Keratinocyte (primary cell): ENCODE data around the gene MAEL. TPM values are rescaled to one million over a fixed set of nuclear protein-coding genes. Genes with fewer than 3 reads are reported as not detected.

Experiments used
- DNase-seq: peaks from one replicate; pipeline ENCODE4 v3.0.0-alpha.2; 2011; ENCODE audit warnings: low read depth, missing footprints, low spot score
- FAIRE-seq: peaks from 2 replicates; lab custom pipeline; 2011; peaks lifted over from hg19 to GRCh38; lab: Jason Lieb, UNC
- H2AFZ ChIP-seq: 2 replicates; pipeline ENCODE4 v1.6.0; 2012; ENCODE audit warnings: low read length, control low read depth, inconsistent platforms; ENCODE audit not compliant: control insufficient read depth
- H3K27ac ChIP-seq: 2 replicates; pipeline ENCODE4 v1.5.1; 2011; ENCODE audit warnings: low read length; ENCODE audit not compliant: control insufficient read depth, insufficient read depth
- H3K27me3 ChIP-seq: 3 replicates; pipeline ENCODE4 v1.6.0; 2011; ENCODE audit warnings: low read length; ENCODE audit not compliant: control insufficient read depth, insufficient read depth; ENCODE audit errors: extremely low read depth
- H3K36me3 ChIP-seq, 2 experiments: 2 replicates in 1 of 2; 3 replicates in 1 of 2; pipeline ENCODE4 v1.5.1; 2011; ENCODE audit warnings: low read length in 2 of 2, mild to moderate bottlenecking in 1 of 2; ENCODE audit not compliant: control insufficient read depth in 2 of 2, insufficient read depth in 2 of 2; ENCODE audit errors: extremely low read depth in 1 of 2
- H3K4me1 ChIP-seq: 3 replicates; pipeline ENCODE4 v1.5.1; 2011; ENCODE audit warnings: low read length; ENCODE audit not compliant: control insufficient read depth, insufficient read depth; ENCODE audit errors: extremely low read depth
- H3K4me2 ChIP-seq: 3 replicates; pipeline ENCODE4 v1.6.0; 2011; ENCODE audit warnings: low read depth, low read length; ENCODE audit not compliant: control insufficient read depth, insufficient read depth; ENCODE audit errors: extremely low read depth
- H3K4me3 ChIP-seq, 3 experiments: fragments of 200-600 bp in 1 of 3; sonication (generic) in 1 of 3; 2 replicates in 2 of 3; 3 replicates in 1 of 3; pipeline ENCODE4 v1.5.1; 2011 to 2016; ENCODE audit warnings: low read length in 3 of 3, mild to moderate bottlenecking in 3 of 3, control low read depth in 2 of 3, inconsistent platforms in 1 of 3, low read depth in 1 of 3, mixed read lengths in 1 of 3, mixed run types in 1 of 3, moderate library complexity in 1 of 3; ENCODE audit not compliant: control insufficient read depth in 2 of 3, insufficient read depth in 2 of 3; ENCODE audit errors: extremely low read depth in 1 of 3
- H3K79me2 ChIP-seq: 2 replicates; pipeline ENCODE4 v1.6.0; 2012; ENCODE audit warnings: low read length; ENCODE audit not compliant: control insufficient read depth, insufficient read depth
- H3K9ac ChIP-seq: 3 replicates; pipeline ENCODE4 v1.6.0; 2011; ENCODE audit warnings: low read length; ENCODE audit not compliant: control insufficient read depth, insufficient read depth; ENCODE audit errors: extremely low read depth
- H3K9me1 ChIP-seq: 3 replicates; pipeline ENCODE4 v1.6.0; 2011; ENCODE audit warnings: low read length; ENCODE audit not compliant: control insufficient read depth, insufficient read depth; ENCODE audit errors: extremely low read depth
- H3K9me3 ChIP-seq: 2 replicates; pipeline ENCODE4 v1.5.1; 2012; ENCODE audit warnings: low read depth, low read length; ENCODE audit not compliant: control insufficient read depth
- H4K20me1 ChIP-seq: 3 replicates; pipeline ENCODE4 v1.6.0; 2011; ENCODE audit warnings: low read length; ENCODE audit not compliant: control insufficient read depth, insufficient read depth; ENCODE audit errors: extremely low read depth
- EZH2 ChIP-seq: IDR thresholded peaks from one replicate; pipeline ENCODE4 v1.6.1; 2012; ENCODE audit warnings: inconsistent platforms, mild to moderate bottlenecking, low read length, moderate library complexity
- dilution Hi-C: fragments of 300-500 bp; cut with MboI; formaldehyde crosslinking; loops from one replicate; pipeline ENCODE4 v1.7.0; 2020; ENCODE audit warnings: low sequenced_read_pairs; ENCODE audit not compliant: extremely low pct_ligation_motif_present
- polyA plus RNA-seq, 5 experiments: library from polyadenylated mRNA; depleted of rRNA in 3 of 5; stranded (reverse) in 3 of 5; stranded (forward) in 1 of 5; unstranded in 1 of 5; fragments of >200 nt; gene quantifications; 1 replicate in 1 of 5; 2 replicates in 3 of 5; 3 replicates in 1 of 5; pipeline versions ENCODE4 v1.2.1 to v1.2.3, GENCODE V29; 2011 to 2012; ENCODE audit warnings: missing spikeins in 2 of 5, low read depth in 1 of 5, low replicate concordance in 1 of 5
- TF ChIP-seq, protein P1 (sequence below), 3 experiments: IDR thresholded peaks in 1 of 3; conservative IDR thresholded peaks in 1 of 3; optimal IDR thresholded peaks in 1 of 3; 2 replicates in 2 of 3; 3 replicates in 1 of 3; pipeline versions ENCODE3 to v1.5.1; 2011; ENCODE audit warnings: low read length in 3 of 3, mild to moderate bottlenecking in 3 of 3, moderate library complexity in 2 of 3, control low read depth in 1 of 3, inconsistent platforms in 1 of 3; ENCODE audit not compliant: insufficient read depth in 2 of 3; ENCODE audit errors: extremely low read depth in 1 of 3

Gene MAEL
- polyA plus RNA-seq, 1 donor (not counting 4 experiments of a cell fraction or from before 2014, with no cell fraction given) = not detected

- H3K27ac ChIP-seq = no peak overlapping the region
- no peaks in the 10 kb centered on the region for H4K20me1 ChIP-seq
- H3K9me1 ChIP-seq = no peaks in the 10 kb centered on the region
- DNase-seq = no peak
- FAIRE-seq = no peak
- no peak overlapping the region for H3K9ac ChIP-seq
- no peak overlapping the region for H2AFZ ChIP-seq
- no peaks in the 10 kb centered on the region for H3K9me3 ChIP-seq
- TF ChIP-seq, protein P1, sequence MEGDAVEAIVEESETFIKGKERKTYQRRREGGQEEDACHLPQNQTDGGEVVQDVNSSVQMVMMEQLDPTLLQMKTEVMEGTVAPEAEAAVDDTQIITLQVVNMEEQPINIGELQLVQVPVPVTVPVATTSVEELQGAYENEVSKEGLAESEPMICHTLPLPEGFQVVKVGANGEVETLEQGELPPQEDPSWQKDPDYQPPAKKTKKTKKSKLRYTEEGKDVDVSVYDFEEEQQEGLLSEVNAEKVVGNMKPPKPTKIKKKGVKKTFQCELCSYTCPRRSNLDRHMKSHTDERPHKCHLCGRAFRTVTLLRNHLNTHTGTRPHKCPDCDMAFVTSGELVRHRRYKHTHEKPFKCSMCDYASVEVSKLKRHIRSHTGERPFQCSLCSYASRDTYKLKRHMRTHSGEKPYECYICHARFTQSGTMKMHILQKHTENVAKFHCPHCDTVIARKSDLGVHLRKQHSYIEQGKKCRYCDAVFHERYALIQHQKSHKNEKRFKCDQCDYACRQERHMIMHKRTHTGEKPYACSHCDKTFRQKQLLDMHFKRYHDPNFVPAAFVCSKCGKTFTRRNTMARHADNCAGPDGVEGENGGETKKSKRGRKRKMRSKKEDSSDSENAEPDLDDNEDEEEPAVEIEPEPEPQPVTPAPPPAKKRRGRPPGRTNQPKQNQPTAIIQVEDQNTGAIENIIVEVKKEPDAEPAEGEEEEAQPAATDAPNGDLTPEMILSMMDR (optimal IDR thresholded peaks at IDR 0.05 in 1 of 3, IDR thresholded peaks at IDR 0.05 in 1 of 3, conservative IDR thresholded peaks at IDR 0.05 in 1 of 3; ENCODE audit: extremely low read depth in 1 of 3, insufficient read depth in 2 of 3, low read length in 3 of 3) = no peak
- TF ChIP-seq EZH2 = no peak
- no peak overlapping the region for H3K4me2 ChIP-seq
- no peak overlapping the region for H3K4me3 ChIP-seq
- H3K4me1 ChIP-seq = peaks cover 2% of the 10 kb centered on the region
- H3K79me2 ChIP-seq = no peaks in the 10 kb centered on the region
- dilution Hi-C loops = no loop called here
- no peaks in the 10 kb centered on the region for H3K36me3 ChIP-seq
- no peaks in the 10 kb centered on the region for H3K27me3 ChIP-seq
Observed at GRCh38 chr1:167011560-167012191, 22.6 kb downstream of the MAEL start.

DNA sequence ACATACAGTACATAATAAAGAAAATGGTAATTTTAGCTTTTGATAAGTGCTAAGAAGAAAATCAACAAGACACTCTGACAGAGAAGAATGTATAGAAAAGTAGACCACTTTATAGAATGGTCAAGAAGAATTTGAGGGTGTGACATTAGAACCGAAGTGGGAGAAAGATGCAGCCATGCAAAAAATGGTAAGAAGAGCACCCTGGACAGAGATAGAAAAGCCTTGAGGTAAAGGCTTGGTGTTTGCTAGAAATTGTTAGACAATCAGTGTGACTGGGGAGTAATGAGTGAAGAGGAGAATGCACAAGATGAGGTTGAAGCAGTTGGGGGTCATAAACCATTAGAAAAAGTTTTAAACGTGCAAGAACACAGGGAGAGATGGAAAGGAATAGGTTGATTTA lies 23.5 kb downstream of the MAEL start:
- H2AFZ ChIP-seq = no peak overlapping the region
- dilution Hi-C loops = no loop called here
- H3K36me3 ChIP-seq = no peaks in the 10 kb centered on the region
- H3K9me1 ChIP-seq = no peaks in the 10 kb centered on the region
- H3K4me3 ChIP-seq = no peak overlapping the region
- H3K79me2 ChIP-seq = no peaks in the 10 kb centered on the region
- peaks cover 2% of the 10 kb centered on the region for H3K4me1 ChIP-seq
- no peaks in the 10 kb centered on the region for H3K27me3 ChIP-seq
- H4K20me1 ChIP-seq = no peaks in the 10 kb centered on the region
- FAIRE-seq (no peak), DNase-seq (no peak)
- no peak overlapping the region for H3K27ac ChIP-seq
- H3K4me2 ChIP-seq = no peak overlapping the region
- H3K9me3 ChIP-seq = no peaks in the 10 kb centered on the region
- no peak overlapping the region for H3K9ac ChIP-seq
- TF ChIP-seq EZH2 = no peak
- TF ChIP-seq, protein P1 (optimal IDR thresholded peaks at IDR 0.05 in 1 of 3, IDR thresholded peaks at IDR 0.05 in 1 of 3, conservative IDR thresholded peaks at IDR 0.05 in 1 of 3; ENCODE audit: extremely low read depth in 1 of 3, insufficient read depth in 2 of 3, low read length in 3 of 3) = no peak
